Measurements from ENCODE around the gene TYMS.

TYMS gene

GRCh38 chr18:629269-630150 is 27.9 kb upstream of the TYMS start:
- no peak for TF ChIP-seq CTCF (IDR thresholded peaks at IDR 0.05; ENCODE audit: poor library complexity, severe bottlenecking)
- ATAC-seq (ENCODE audit: low read depth) (no peak), DNase-seq (ENCODE audit: low spot score) (no peak)
- Histone ChIP-seq H3K27ac (ENCODE audit: poor library complexity, severe bottlenecking) (no peak overlapping the region), H3K9me3 (ENCODE audit: severe bottlenecking) (no peaks in the 10 kb centered on the region), H3K4me3 (ENCODE audit: severe bottlenecking) (no peak overlapping the region), H3K27me3 (ENCODE audit: insufficient read depth, poor library complexity, severe bottlenecking) (no peaks in the 10 kb centered on the region), H3K36me3 (ENCODE audit: low read depth) (no peaks in the 10 kb centered on the region), H3K4me1 (ENCODE audit: insufficient read depth, poor library complexity, severe bottlenecking) (peaks cover 2% of the 10 kb centered on the region)

- no peak for TF ChIP-seq CTCF (IDR thresholded peaks at IDR 0.05; ENCODE audit: poor library complexity, severe bottlenecking)
- no peak overlapping the region for H3K4me3 ChIP-seq (ENCODE audit: severe bottlenecking)
- DNase-seq (ENCODE audit: low spot score) (no peak), ATAC-seq (ENCODE audit: low read depth) (no peak)
- peaks cover 4% of the 10 kb centered on the region for H3K4me1 ChIP-seq (ENCODE audit: insufficient read depth, poor library complexity, severe bottlenecking)
- H3K36me3 ChIP-seq (ENCODE audit: low read depth), result no peaks in the 10 kb centered on the region
- H3K27me3 ChIP-seq (ENCODE audit: insufficient read depth, poor library complexity, severe bottlenecking), result no peaks in the 10 kb centered on the region
- no peaks in the 10 kb centered on the region for H3K9me3 ChIP-seq (ENCODE audit: severe bottlenecking)
- no peak overlapping the region for H3K27ac ChIP-seq (ENCODE audit: poor library complexity, severe bottlenecking)
These were observed 25.9 kb upstream of the TYMS start for GRCh38 chr18:631560-631959.

- DNase-seq (ENCODE audit: low spot score) (no peak), ATAC-seq (ENCODE audit: low read depth) (peak; percentile 42; the same call in 1 of the 3 replicates)
- H3K36me3 ChIP-seq (ENCODE audit: low read depth), result no peaks in the 10 kb centered on the region
- H3K4me3 ChIP-seq (ENCODE audit: severe bottlenecking), result no peak overlapping the region
- H3K4me1 ChIP-seq (ENCODE audit: insufficient read depth, poor library complexity, severe bottlenecking), result peaks cover 4% of the 10 kb centered on the region
- H3K27me3 ChIP-seq (ENCODE audit: insufficient read depth, poor library complexity, severe bottlenecking), result no peaks in the 10 kb centered on the region
- H3K9me3 ChIP-seq (ENCODE audit: severe bottlenecking), result no peaks in the 10 kb centered on the region
- no peak overlapping the region for H3K27ac ChIP-seq (ENCODE audit: poor library complexity, severe bottlenecking)
- no peak for TF ChIP-seq CTCF (IDR thresholded peaks at IDR 0.05; ENCODE audit: poor library complexity, severe bottlenecking)
These were observed 22.9 kb upstream of the TYMS start for GRCh38 chr18:634551-635045.

- no peaks in the 10 kb centered on the region for H3K27me3 ChIP-seq (ENCODE audit: insufficient read depth, poor library complexity, severe bottlenecking)
- peaks cover 4% of the 10 kb centered on the region for H3K4me1 ChIP-seq (ENCODE audit: insufficient read depth, poor library complexity, severe bottlenecking)
- DNase-seq (ENCODE audit: low spot score) (no peak), ATAC-seq (ENCODE audit: low read depth) (no peak)
- no peak overlapping the region for H3K4me3 ChIP-seq (ENCODE audit: severe bottlenecking)
- H3K9me3 ChIP-seq (ENCODE audit: severe bottlenecking), result no peaks in the 10 kb centered on the region
- H3K36me3 ChIP-seq (ENCODE audit: low read depth), result no peaks in the 10 kb centered on the region
- no peak overlapping the region for H3K27ac ChIP-seq (ENCODE audit: poor library complexity, severe bottlenecking)
- TF ChIP-seq CTCF (IDR thresholded peaks at IDR 0.05; ENCODE audit: poor library complexity, severe bottlenecking), result no peak
These were observed 22.3 kb upstream of the TYMS start for GRCh38 chr18:635171-635570.

GRCh38 chr18:641224-641623 is 16.2 kb upstream of the TYMS start:
- Histone ChIP-seq H3K4me1 (ENCODE audit: insufficient read depth, poor library complexity, severe bottlenecking) (no peaks in the 10 kb centered on the region), H3K27me3 (ENCODE audit: insufficient read depth, poor library complexity, severe bottlenecking) (no peaks in the 10 kb centered on the region), H3K27ac (ENCODE audit: poor library complexity, severe bottlenecking) (no peak overlapping the region), H3K4me3 (ENCODE audit: severe bottlenecking) (no peak overlapping the region), H3K9me3 (ENCODE audit: severe bottlenecking) (no peaks in the 10 kb centered on the region), H3K36me3 (ENCODE audit: low read depth) (no peaks in the 10 kb centered on the region)
- TF ChIP-seq CTCF (IDR thresholded peaks at IDR 0.05; ENCODE audit: poor library complexity, severe bottlenecking), result no peak
- DNase-seq (ENCODE audit: low spot score) (no peak), ATAC-seq (ENCODE audit: low read depth) (no peak)
